Mesenteric fat pad (tissue), 1 donor: Measurements from ENCODE around the gene EXOSC3. TPM values are rescaled to one million over a fixed set of nuclear protein-coding genes. Genes with fewer than 3 reads are reported as not detected.
"Not testable (repeated sequence)": the region's sequence is repeated elsewhere in the genome, so short reads cannot be mapped to it uniquely, and the experiment has no call there.

Experiments used
- DNase-seq: peaks from one replicate; pipeline ENCODE4 v3.0.0-alpha.2; 2020; ENCODE audit warnings: low spot score
- long read RNA-seq: library from polyadenylated mRNA; unstranded; transcript quantifications from one replicate; pipeline ENCODE4 v2.0.0, GENCODE V29; 2020
- total RNA-seq: library from RNA; stranded (reverse); fragmentation: NEBNext Ultra II Directional; extraction: Animal tissue kit (Norgen Biotek cat#: 25700); gene quantifications from one replicate; pipeline ENCODE4 v1.2.1, GENCODE V29; 2021
- donor health status: DM: yes; HTN: yes; CAD: no.

The EXOSC3 gene
- total RNA-seq, result 33.2 TPM
- long read RNA-seq, transcript EXOSC3-201 (4 exons, 1,806 nt), result major isoform, 28 of 38 reads
- long read RNA-seq, transcript EXOSC3-202 (3 exons, 768 nt), result minor isoform, 6 of 38 reads
- long read RNA-seq, partial matches to known transcripts, result 0 of 38 reads
- long read RNA-seq, other reads (novel, unspliced or antisense), result 2 of 38 reads

DNA sequence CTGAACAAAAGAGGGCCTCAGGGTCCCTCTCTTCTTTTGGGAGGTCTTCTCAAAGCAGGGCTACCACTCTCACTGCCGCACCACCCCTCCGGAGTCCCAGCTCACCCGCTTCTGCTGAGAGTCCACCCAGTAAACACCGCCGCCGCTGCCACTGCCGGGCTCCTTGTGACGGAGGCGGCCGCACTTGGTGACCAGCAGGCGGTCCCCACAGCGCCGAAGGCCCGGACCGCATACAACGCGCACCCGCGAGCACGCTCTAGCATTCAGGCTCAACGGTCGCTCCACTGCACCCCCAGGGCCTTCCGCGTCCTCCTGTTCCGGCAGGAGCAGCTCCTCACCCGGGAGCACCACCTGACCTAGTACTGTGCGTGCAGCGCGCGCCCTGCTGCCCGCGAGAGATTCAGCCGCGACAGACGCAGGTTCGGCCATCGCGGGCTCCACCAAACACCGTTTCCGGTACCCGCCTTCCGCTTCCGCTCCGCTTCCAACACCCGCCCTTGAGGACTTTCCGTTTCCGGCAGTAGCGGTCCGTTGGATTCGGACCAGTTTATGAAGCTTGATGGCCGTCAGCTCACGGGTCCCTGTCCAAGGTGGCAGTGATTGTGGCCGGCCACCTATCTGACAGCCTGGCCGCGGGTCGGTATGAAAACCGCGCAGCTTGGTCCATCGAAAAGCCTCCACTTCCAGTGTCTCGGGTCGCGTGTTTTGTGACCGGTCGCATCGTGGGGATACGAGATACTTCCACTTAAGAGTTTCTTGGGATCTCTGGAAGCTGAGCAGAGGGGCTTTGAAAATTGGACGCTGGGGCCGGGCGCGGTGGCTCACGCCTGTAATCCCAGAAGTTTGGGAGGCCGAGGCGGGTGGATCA lies at the start of gene EXOSC3:
EXOSC3 (minus strand) TSS at position 449 of the 868 bp plus-strand sequence; CDS start at position 429, 20 bp downstream.
- DNase-seq, result peak; percentile 96

- DNase-seq, result no peak
These were observed 42.8 kb upstream of the EXOSC3 start for GRCh38 chr9:37827483-37828165.

DNA sequence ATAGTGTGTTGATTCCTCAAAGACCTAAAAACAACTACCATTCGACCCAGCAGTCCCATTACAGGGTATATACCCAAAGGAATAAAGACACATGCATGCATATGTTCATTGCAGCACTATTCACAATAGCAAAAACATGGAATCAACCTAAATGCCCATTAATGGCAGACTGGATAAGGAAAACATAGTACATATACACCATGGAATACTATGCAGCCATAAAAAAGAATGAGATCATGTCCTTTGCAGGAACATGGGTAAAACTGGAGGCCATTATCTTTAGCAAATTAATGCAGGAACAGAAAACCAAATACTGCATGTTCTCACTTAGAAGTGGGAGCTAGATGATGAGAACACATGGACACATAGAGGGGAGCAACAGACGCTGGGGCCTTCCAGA lies 40.3 kb upstream of the EXOSC3 start:
- not testable (repeated sequence) for DNase-seq

DNA sequence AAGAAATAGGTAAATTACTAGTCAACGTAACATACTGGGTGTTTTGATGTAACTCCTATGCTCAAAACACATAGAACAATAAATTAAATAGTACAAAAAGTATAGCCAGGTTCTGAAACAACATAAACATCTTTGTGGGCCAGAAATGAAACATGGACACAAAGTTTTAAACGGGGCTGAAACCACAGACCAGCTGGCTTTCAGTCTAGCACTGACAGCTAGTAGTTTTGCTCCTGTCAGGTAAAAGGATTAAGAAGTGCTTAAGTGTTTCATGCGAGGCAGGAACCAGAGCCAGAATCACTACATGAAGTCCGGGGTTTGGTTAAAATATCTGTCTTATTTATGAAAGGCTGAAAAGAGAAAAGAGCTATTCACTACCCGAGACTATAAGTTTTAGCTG lies 35.3 kb upstream of the EXOSC3 start:
- DNase-seq, result no peak

- DNase-seq, result no peak
These were observed 34.0 kb upstream of the EXOSC3 start for GRCh38 chr9:37818849-37819248.

GRCh38 chr9:37812773-37813379 lies 28.0 kb upstream of the EXOSC3 start:
- no peak for DNase-seq

- DNase-seq, result no peak
These were observed 27.1 kb upstream of the EXOSC3 start for GRCh38 chr9:37811906-37812476.

- DNase-seq, result not testable (repeated sequence)
These were observed 24.8 kb upstream of the EXOSC3 start for GRCh38 chr9:37809676-37810075.

DNA sequence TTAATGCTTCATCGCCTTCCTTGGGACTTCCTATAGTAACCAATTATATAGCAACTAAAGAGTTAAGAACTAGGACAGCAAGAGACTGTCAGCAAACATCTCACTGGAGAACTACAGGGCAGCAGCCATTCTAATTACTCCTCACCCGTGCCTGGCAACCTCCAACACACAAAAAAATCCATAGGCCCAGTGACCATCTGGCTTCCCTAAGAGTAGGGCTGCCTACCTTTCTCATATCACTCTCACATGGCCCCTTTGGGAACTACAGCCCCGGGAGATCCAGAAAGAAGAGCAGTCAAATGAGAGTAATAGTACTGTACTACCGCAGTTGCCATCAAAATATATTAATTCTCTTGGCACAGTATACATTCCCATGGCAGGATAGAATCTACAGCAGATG lies 21.4 kb upstream of the EXOSC3 start:
- no peak for DNase-seq

- DNase-seq, result no peak
These were observed 17.3 kb upstream of the EXOSC3 start for GRCh38 chr9:37801959-37802711.

GRCh38 chr9:37801287-37801850 lies 16.5 kb upstream of the EXOSC3 start:
- no peak for DNase-seq

DNA sequence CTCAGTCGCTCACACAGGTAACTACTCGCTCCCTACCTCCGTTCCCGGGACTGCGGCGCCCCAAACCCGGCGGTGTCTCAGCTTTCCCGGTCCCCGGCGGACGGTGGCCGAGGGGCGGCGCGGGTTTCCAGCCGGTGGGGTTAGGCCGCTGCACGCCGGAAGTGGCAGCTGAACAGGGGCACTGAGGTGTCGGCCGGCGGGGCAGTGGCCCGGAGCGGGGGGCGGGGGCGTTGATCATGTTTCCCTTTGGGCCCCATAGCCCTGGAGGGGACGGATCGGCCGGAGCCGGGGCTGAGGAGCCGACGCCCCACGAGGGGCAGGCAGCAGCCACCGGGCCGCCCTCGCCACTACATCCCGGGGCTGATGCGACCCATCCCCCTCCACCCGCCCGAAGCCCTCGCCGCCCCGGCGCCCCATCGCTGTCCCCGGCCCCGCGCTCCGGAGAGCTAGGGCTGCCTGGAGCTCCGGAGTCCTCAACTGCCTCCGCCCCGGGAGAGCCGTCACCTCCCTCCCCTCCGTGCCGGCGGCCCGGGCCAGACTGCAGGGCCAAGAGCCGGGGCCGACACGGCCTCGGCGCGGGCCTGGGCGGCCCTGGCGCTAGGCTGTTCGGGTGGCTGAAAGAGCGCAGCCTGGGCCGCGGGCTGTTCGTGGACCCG lies 15.9 kb upstream of the EXOSC3 start, which contains the start of gene DCAF10:
DCAF10 (plus strand) TSS at position 167 of the 656 bp plus-strand sequence; CDS start at position 237, 70 bp downstream.
- peak; percentile 97 for DNase-seq

DNA sequence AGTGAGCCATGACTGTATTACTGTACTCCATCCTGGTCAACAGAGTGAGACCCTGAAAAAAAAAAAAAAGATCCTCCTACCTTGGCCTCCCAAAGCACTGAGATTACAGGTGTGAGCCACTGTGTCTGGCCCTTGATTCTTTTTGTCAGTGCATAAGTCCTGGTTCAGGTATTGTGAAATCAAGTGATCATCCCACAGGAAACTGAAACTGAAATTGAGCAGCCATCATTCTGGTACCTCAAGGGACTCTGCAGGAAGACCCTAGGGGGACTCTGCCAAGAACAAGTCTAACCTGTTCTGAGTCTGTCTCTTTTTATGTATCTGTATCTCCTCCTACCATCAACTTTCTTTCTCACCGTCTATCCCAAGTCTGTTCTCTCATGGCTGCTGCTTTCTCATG lies 13.8 kb upstream of the EXOSC3 start:
- no peak for DNase-seq

GRCh38 chr9:37796232-37796631 lies 11.4 kb upstream of the EXOSC3 start:
- no peak for DNase-seq

DNA sequence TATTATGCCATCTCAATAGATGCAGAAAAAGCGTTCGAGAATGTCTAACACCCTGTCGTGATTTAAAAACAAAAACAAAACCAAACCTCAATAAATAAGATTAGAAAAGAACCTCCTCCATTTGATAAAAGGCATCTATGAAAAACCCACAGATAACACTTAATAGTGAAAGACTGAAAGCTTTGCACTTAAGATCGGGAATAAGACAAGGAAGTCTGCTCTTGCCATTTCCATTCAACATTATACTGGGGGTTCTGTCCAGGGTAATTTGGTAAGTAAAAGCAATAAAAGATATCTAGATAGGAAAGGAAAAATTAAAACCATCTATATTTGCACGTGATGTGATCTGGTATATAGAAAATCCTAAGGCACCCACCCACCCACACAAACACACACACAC lies 7.3 kb upstream of the EXOSC3 start:
- DNase-seq, result no peak

DNA sequence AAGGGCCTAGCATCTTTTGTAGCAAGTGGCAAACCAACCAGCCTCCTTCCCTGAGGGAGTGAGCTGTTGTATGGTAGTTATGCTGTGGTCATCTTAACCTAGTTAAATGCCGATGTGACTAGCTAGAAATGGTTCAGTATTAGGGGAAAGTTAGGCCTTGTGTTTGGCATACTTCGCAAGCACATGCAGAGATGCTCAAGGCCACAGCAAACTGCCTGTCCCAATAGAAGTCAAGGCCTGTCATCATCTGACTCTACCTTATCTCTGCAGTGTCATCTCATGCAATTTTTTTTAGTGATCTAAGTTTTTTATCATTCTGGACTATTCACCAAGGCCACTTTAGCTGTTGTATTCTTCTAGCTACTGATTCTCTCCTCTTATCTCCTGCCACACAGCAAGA lies 5.2 kb upstream of the EXOSC3 start:
- DNase-seq, result no peak

DNA sequence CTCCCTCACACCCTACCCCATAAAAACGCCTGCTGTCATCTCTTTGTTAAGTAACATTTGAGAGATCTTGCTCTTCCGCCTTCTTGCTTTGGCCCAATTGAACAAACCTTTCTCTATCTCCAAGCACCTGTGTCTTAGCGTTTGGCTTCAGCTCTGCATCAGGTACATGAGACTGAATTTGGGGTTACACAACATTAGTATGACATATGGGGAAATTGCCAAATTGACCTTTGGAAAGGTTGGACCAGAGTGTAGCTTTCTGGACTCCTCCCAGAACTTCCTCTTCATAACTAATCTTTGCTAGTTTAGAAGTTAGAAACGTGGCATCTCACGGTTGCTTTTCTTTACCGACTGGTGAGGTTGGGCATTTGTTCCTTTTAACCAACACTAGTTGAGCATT lies 3.5 kb upstream of the EXOSC3 start:
- no peak for DNase-seq

- DNase-seq, result no peak
These were observed 2.2 kb upstream of the EXOSC3 start for GRCh38 chr9:37787059-37787458.

GRCh38 chr9:37784291-37784615 lies 611 bp downstream of the EXOSC3 start:
- DNase-seq, result no peak

GRCh38 chr9:37778534-37778933 lies 6.3 kb downstream of the EXOSC3 start:
- DNase-seq, result no peak
